DND-41 (cell line): Measurements from ENCODE around the gene ROBO4.

Experiments
- ATAC-seq: fragments of 200-7000 bp; cut with Tn5 transposase; 3 replicates; pipeline ENCODE4 v1.9.1; 2021; ENCODE audit warnings: low read depth; ENCODE audit not compliant: insufficient read depth
- DNase-seq: peaks from one replicate; pipeline ENCODE4 v3.0.0-alpha.2; 2020
- H2AFZ ChIP-seq: 2 replicates; pipeline ENCODE4 v1.6.0; 2012; ENCODE audit warnings: low read depth, low read length
- H3K27ac ChIP-seq: 2 replicates; pipeline ENCODE4 v1.5.1; 2012; ENCODE audit warnings: low read length, inconsistent platforms
- H3K27me3 ChIP-seq: fragments of 200-600 bp; sonication (generic); 2 replicates; pipeline ENCODE4 v1.6.0; 2012; ENCODE audit warnings: low read length, mild to moderate bottlenecking, inconsistent platforms; ENCODE audit not compliant: insufficient read depth, poor library complexity
- H3K36me3 ChIP-seq: 2 replicates; pipeline ENCODE4 v1.5.1; 2012; ENCODE audit warnings: low read length, inconsistent platforms; ENCODE audit not compliant: insufficient read depth
- H3K4me1 ChIP-seq: 2 replicates; pipeline ENCODE4 v1.5.1; 2012; ENCODE audit warnings: mild to moderate bottlenecking, low read length; ENCODE audit not compliant: insufficient read depth
- H3K4me2 ChIP-seq: 2 replicates; pipeline ENCODE4 v1.6.0; 2012; ENCODE audit warnings: mild to moderate bottlenecking, moderate library complexity, low read length, inconsistent platforms; ENCODE audit not compliant: insufficient read depth
- H3K4me3 ChIP-seq, 2 experiments: fragments of 200-600 bp in 1 of 2; shearing (Covaris generic) in 1 of 2; 2 replicates each; pipeline ENCODE4 v1.5.1; 2012 to 2016; ENCODE audit warnings: inconsistent platforms in 2 of 2, low read length in 2 of 2, mild to moderate bottlenecking in 2 of 2, low read depth in 1 of 2, moderate library complexity in 1 of 2
- H3K79me2 ChIP-seq: 2 replicates; pipeline ENCODE4 v1.6.0; 2012; ENCODE audit warnings: low read length, inconsistent platforms; ENCODE audit not compliant: insufficient read depth
- H3K9ac ChIP-seq: 2 replicates; pipeline ENCODE4 v1.6.0; 2012; ENCODE audit warnings: low read depth, mild to moderate bottlenecking, inconsistent platforms, low read length, moderate library complexity
- H3K9me3 ChIP-seq: 2 replicates; pipeline ENCODE4 v1.5.1; 2012; ENCODE audit warnings: low read length, moderate library complexity, mild to moderate bottlenecking, inconsistent platforms; ENCODE audit not compliant: insufficient read depth, severe bottlenecking
- H4K20me1 ChIP-seq: 2 replicates; pipeline ENCODE4 v1.6.0; 2012; ENCODE audit warnings: low read length; ENCODE audit not compliant: insufficient read depth
- EZH2 ChIP-seq: IDR thresholded peaks from 3 replicates; pipeline ENCODE4 v1.6.1; 2012; ENCODE audit warnings: borderline replicate concordance, low read depth, mild to moderate bottlenecking, moderate library complexity, low read length, inconsistent platforms; ENCODE audit not compliant: severe bottlenecking
- TF ChIP-seq, protein P1 (sequence below): IDR thresholded peaks from 2 replicates; pipeline ENCODE4 v1.5.1; 2012; ENCODE audit warnings: borderline replicate concordance, low read length, moderate library complexity, mild to moderate bottlenecking; ENCODE audit not compliant: poor library complexity, severe bottlenecking; ENCODE audit errors: extremely low read depth

The ROBO4 gene

DNA sequence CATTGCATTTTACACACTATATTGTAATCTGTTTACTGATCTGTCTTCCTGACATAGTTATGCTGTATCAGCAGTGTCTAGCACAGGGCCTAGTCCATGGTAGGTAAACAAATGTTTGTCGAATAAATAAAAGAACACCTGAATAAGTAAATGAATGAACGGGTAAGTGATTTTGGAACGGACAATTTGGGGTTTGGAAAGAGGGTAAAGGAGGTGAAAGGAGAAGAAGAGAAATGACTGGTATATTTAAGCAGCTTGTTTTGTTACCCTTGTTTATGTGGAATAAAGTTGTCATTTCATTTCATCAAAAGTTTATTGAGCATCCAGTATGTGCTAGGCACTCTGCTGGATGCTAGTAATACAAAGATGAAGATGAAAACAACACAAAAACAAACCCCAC, 21.3 kb upstream of the ROBO4 start, which contains the start of gene HEPN1:
Gene HEPN1 (plus strand): TSS at position 301 of the 400 bp plus-strand sequence.
- Histone ChIP-seq H3K9ac (no peak within 1 kb of the TSS), H3K36me3 (no peaks in the 10 kb centered on the region), H3K27ac (no peak within 1 kb of the TSS), H3K27me3 (no peaks in the 10 kb centered on the region), H3K4me2 (no peak within 1 kb of the TSS), H3K79me2 (no peaks in the 10 kb centered on the region), H3K4me3 (no peak within 1 kb of the TSS), H4K20me1 (no peaks in the 10 kb centered on the region), H3K9me3 (no peaks in the 10 kb centered on the region), H3K4me1 (no peaks in the 10 kb centered on the region), H2AFZ (no peak within 1 kb of the TSS)
- ATAC-seq (no peak), DNase-seq (no peak)
- no peak for TF ChIP-seq EZH2
- TF ChIP-seq, protein P1, sequence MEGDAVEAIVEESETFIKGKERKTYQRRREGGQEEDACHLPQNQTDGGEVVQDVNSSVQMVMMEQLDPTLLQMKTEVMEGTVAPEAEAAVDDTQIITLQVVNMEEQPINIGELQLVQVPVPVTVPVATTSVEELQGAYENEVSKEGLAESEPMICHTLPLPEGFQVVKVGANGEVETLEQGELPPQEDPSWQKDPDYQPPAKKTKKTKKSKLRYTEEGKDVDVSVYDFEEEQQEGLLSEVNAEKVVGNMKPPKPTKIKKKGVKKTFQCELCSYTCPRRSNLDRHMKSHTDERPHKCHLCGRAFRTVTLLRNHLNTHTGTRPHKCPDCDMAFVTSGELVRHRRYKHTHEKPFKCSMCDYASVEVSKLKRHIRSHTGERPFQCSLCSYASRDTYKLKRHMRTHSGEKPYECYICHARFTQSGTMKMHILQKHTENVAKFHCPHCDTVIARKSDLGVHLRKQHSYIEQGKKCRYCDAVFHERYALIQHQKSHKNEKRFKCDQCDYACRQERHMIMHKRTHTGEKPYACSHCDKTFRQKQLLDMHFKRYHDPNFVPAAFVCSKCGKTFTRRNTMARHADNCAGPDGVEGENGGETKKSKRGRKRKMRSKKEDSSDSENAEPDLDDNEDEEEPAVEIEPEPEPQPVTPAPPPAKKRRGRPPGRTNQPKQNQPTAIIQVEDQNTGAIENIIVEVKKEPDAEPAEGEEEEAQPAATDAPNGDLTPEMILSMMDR = no peak

DNA sequence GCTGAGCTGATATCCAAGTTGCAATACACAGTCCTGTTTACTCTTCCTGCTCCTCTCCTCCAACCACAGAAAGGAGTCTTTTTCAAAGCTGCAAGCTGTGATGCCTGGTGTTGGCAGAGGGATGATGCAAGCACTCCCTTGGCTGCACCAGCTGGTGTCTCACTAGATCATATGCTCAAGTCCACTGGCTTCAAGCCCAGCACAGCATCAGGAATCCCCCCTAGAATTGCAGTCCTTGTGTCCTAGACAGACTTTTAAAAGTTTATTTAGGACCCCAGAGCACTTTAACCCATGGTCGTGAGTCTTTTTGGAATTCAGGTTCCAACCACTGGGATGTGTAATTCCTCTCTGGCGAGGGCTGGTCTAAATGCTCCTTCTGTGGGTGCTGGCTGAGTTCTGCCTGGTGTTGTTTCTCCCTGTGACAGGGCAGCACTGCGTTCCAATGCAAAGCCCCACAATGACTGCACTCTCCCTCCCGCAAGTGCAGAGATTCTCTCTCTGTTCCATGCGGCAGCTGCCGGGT, 19.5 kb upstream of the ROBO4 start:
- no peak overlapping the region for H3K4me3 ChIP-seq
- no peaks in the 10 kb centered on the region for H3K27me3 ChIP-seq
- H3K9ac ChIP-seq = no peak overlapping the region
- no peaks in the 10 kb centered on the region for H3K36me3 ChIP-seq
- no peak overlapping the region for H3K27ac ChIP-seq
- no peaks in the 10 kb centered on the region for H3K4me1 ChIP-seq
- DNase-seq = peak; percentile 16
- peak; percentile 54; the same call in 2 of the 3 replicates for ATAC-seq
- H4K20me1 ChIP-seq = no peaks in the 10 kb centered on the region
- no peaks in the 10 kb centered on the region for H3K79me2 ChIP-seq
- H3K9me3 ChIP-seq = no peaks in the 10 kb centered on the region
- no peak overlapping the region for H3K4me2 ChIP-seq
- TF ChIP-seq, protein P1 = no peak
- TF ChIP-seq EZH2 = no peak
- H2AFZ ChIP-seq = no peak overlapping the region

DNA sequence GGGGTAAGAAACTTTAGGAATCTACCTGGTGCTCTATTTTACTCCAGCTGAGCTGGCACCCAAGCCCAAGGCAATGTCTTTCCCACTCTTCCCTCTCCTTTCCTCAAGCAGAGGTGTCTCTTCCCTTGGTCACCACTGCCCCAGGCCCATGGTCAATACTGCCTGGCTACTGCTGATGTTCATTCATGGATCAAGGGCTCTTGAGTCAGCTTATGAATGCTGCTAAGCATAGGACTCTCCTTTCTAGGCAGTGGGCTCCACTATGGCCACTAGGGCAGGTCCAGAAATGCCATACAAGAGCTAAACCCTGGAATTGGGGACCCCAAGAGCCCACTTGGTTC, 18.7 kb upstream of the ROBO4 start:
- Histone ChIP-seq H3K36me3 (no peaks in the 10 kb centered on the region), H3K9me3 (no peaks in the 10 kb centered on the region), H3K79me2 (no peaks in the 10 kb centered on the region), H3K9ac (no peak overlapping the region), H3K27me3 (no peaks in the 10 kb centered on the region), H2AFZ (no peak overlapping the region), H3K4me2 (no peak overlapping the region), H3K27ac (no peak overlapping the region), H3K4me1 (no peaks in the 10 kb centered on the region), H4K20me1 (no peaks in the 10 kb centered on the region), H3K4me3 (no peak overlapping the region)
- TF ChIP-seq, protein P1 = no peak
- TF ChIP-seq EZH2 = no peak
- DNase-seq (no peak), ATAC-seq (no peak)
